Naive B cell (primary cell): Measurements from ENCODE around the gene METTL21A. TPM values are rescaled to one million over a fixed set of nuclear protein-coding genes. Genes with fewer than 3 reads are reported as not detected.
A peak's percentile ranks its signal among the peaks of the same experiment; 100 is the strongest.
"Not testable (repeated sequence)": the region's sequence is repeated elsewhere in the genome, so short reads cannot be mapped to it uniquely, and the experiment has no call there.

Experiments
- ATAC-seq, 2 donors: fragments of 150-1000 bp; cut with Tn5 transposase; 2 replicates each; pipeline ENCODE4 v1.10.0; 2021; ENCODE audit warnings: low read depth in 2 of 2, mild to moderate bottlenecking in 2 of 2, moderate library complexity in 2 of 2
- DNase-seq: peaks from one replicate; pipeline ENCODE4 v3.0.0; 2022
- H3K27ac Mint-ChIP-seq, 6 donors: one replicate each; pipeline ENCODE4 v1.8.0; 2020 to 2022; ENCODE audit warnings: mild to moderate bottlenecking in 6 of 6, mixed read lengths in 6 of 6, moderate library complexity in 5 of 6, inconsistent platforms in 2 of 6
- H3K27me3 Mint-ChIP-seq, 3 donors: one replicate each; pipeline ENCODE4 v1.8.0; 2021 to 2022; ENCODE audit warnings: mixed read lengths in 3 of 3, mild to moderate bottlenecking in 1 of 3
- H3K36me3 Mint-ChIP-seq, 2 donors: one replicate each; pipeline ENCODE4 v1.8.0; 2020 to 2022; ENCODE audit warnings: mixed read lengths in 2 of 2, inconsistent platforms in 1 of 2, mild to moderate bottlenecking in 1 of 2
- H3K4me1 Mint-ChIP-seq, 3 donors: one replicate each; pipeline ENCODE4 v1.8.0; 2020 to 2022; ENCODE audit warnings: mixed read lengths in 3 of 3, inconsistent platforms in 1 of 3, mild to moderate bottlenecking in 1 of 3, moderate library complexity in 1 of 3
- H3K4me3 Mint-ChIP-seq, 8 donors: one replicate each; pipeline ENCODE4 v1.8.0; 2020 to 2022; ENCODE audit warnings: mild to moderate bottlenecking in 8 of 8, mixed read lengths in 8 of 8, moderate library complexity in 8 of 8, inconsistent platforms in 2 of 8
- H3K9me3 Mint-ChIP-seq, 7 donors: one replicate each; pipeline ENCODE4 v1.8.0; 2020 to 2022; ENCODE audit warnings: mixed read lengths in 7 of 7, mild to moderate bottlenecking in 5 of 7, inconsistent platforms in 2 of 7, moderate library complexity in 1 of 7
- polyA plus RNA-seq, 6 donors: library from polyadenylated mRNA; unstranded; fragments of 300-500 nt; fragmentation: Illumina TruSeq; gene quantifications; one replicate each; pipeline ENCODE4 v1.2.3, GENCODE V29; 2021; ENCODE audit warnings: low read depth in 6 of 6

Gene METTL21A
- polyA plus RNA-seq, 6 donors from 2014 or later = 61.5 to 97.9 (median 85.7) TPM

- DNase-seq (no peak), ATAC-seq (no peak)
- Mint-ChIP-seq H3K9me3 (peaks cover 0 to 18% (median 13%) of the 10 kb centered on the region in 7 donors), H3K36me3 (peaks cover 0 to 12% of the 10 kb centered on the region in 2 donors), H3K4me3 (no peak overlapping the region), H3K4me1 (peaks cover 5 to 15% (median 7%) of the 10 kb centered on the region in 3 donors), H3K27ac (no peak overlapping the region), H3K27me3 (no peaks in the 10 kb centered on the region)
These were observed 15.0 kb upstream of the METTL21A start for GRCh38 chr2:207640160-207640559.

- H3K9me3 Mint-ChIP-seq = peaks cover 0 to 18% (median 13%) of the 10 kb centered on the region in 7 donors
- peaks cover 5 to 15% (median 7%) of the 10 kb centered on the region in 3 donors for H3K4me1 Mint-ChIP-seq
- peaks cover 0 to 12% of the 10 kb centered on the region in 2 donors for H3K36me3 Mint-ChIP-seq
- not testable (repeated sequence) for H3K4me3 Mint-ChIP-seq, DNase-seq, H3K27me3 Mint-ChIP-seq, ATAC-seq
- peak overlapping the region in 1 of 6 donors; percentile 20 for H3K27ac Mint-ChIP-seq
These were observed 14.1 kb upstream of the METTL21A start for GRCh38 chr2:207639288-207639687.

GRCh38 chr2:207635468-207636200 is 10.4 kb upstream of the METTL21A start:
- DNase-seq (no peak), ATAC-seq (peak; percentile 43 to 47)
- H3K27ac Mint-ChIP-seq = peak overlapping the region; percentile 1 to 82 (median 22)
- H3K9me3 Mint-ChIP-seq = peaks cover 0 to 9% (median 7%) of the 10 kb centered on the region in 7 donors
- H3K4me3 Mint-ChIP-seq = peak overlapping the region in 1 of 8 donors; percentile 26
- H3K4me1 Mint-ChIP-seq = peaks cover 5 to 22% (median 13%) of the 10 kb centered on the region in 3 donors
- peaks cover 0 to 5% of the 10 kb centered on the region in 2 donors for H3K36me3 Mint-ChIP-seq
- no peaks in the 10 kb centered on the region for H3K27me3 Mint-ChIP-seq

- Mint-ChIP-seq H3K27me3 (no peaks in the 10 kb centered on the region), H3K36me3 (no peaks in the 10 kb centered on the region), H3K4me1 (peaks cover 8 to 22% (median 21%) of the 10 kb centered on the region in 3 donors), H3K9me3 (peaks cover 0 to 2% (median 0%) of the 10 kb centered on the region in 7 donors), H3K27ac (no peak overlapping the region), H3K4me3 (no peak overlapping the region)
- DNase-seq = no peak
- ATAC-seq = no peak
These were observed 8.5 kb upstream of the METTL21A start for GRCh38 chr2:207633686-207634085.

- H3K36me3 Mint-ChIP-seq = no peaks in the 10 kb centered on the region
- H3K27ac Mint-ChIP-seq = peak overlapping the region in 2 of 6 donors; percentile 53 to 74
- H3K27me3 Mint-ChIP-seq = no peaks in the 10 kb centered on the region
- H3K4me3 Mint-ChIP-seq = no peak overlapping the region
- ATAC-seq = peak in 1 of 2 donors; percentile 15
- peaks cover 0 to 2% (median 0%) of the 10 kb centered on the region in 7 donors for H3K9me3 Mint-ChIP-seq
- DNase-seq = no peak
- peaks cover 8 to 22% (median 22%) of the 10 kb centered on the region in 3 donors for H3K4me1 Mint-ChIP-seq
These were observed 7.6 kb upstream of the METTL21A start for GRCh38 chr2:207632575-207633493.

GRCh38 chr2:207630491-207630890 is 5.3 kb upstream of the METTL21A start:
- peak overlapping the region; percentile 38 to 80 (median 64) for H3K27ac Mint-ChIP-seq
- no peaks in the 10 kb centered on the region for H3K36me3 Mint-ChIP-seq
- peaks cover 12 to 25% (median 25%) of the 10 kb centered on the region in 3 donors for H3K4me1 Mint-ChIP-seq
- ATAC-seq = no peak
- no peak overlapping the region for H3K4me3 Mint-ChIP-seq
- DNase-seq = no peak
- H3K27me3 Mint-ChIP-seq = no peaks in the 10 kb centered on the region
- no peaks in the 10 kb centered on the region for H3K9me3 Mint-ChIP-seq

- H3K27ac Mint-ChIP-seq = peak overlapping the region in 4 of 6 donors; percentile 8 to 97 (median 76)
- H3K27me3 Mint-ChIP-seq = no peaks in the 10 kb centered on the region
- no peaks in the 10 kb centered on the region for H3K9me3 Mint-ChIP-seq
- H3K4me3 Mint-ChIP-seq = peak overlapping the region in 1 of 8 donors; percentile 25
- H3K36me3 Mint-ChIP-seq = no peaks in the 10 kb centered on the region
- ATAC-seq = no peak
- DNase-seq = no peak
- peaks cover 12 to 27% (median 23%) of the 10 kb centered on the region in 3 donors for H3K4me1 Mint-ChIP-seq
These were observed 4.4 kb upstream of the METTL21A start for GRCh38 chr2:207629553-207629952.

- Mint-ChIP-seq H3K27me3 (no peaks in the 10 kb centered on the region), H3K4me3 (peak overlapping the region; percentile 91 to 96 (median 93)), H3K36me3 (peaks cover 0 to 4% of the 10 kb centered on the region in 2 donors), H3K9me3 (no peaks in the 10 kb centered on the region), H3K27ac (peak overlapping the region; percentile 76 to 99 (median 98)), H3K4me1 (peaks cover 37 to 65% (median 49%) of the 10 kb centered on the region in 3 donors)
- ATAC-seq (peak; percentile 30 to 31), DNase-seq (peak; percentile 68)
These were observed 795 bp downstream of the METTL21A start for GRCh38 chr2:207624185-207625013.

GRCh38 chr2:207621501-207622039 is 3.6 kb downstream of the METTL21A start:
- no peaks in the 10 kb centered on the region for H3K9me3 Mint-ChIP-seq
- H3K4me3 Mint-ChIP-seq = peak overlapping the region; percentile 0 to 75 (median 52)
- H3K27ac Mint-ChIP-seq = peak overlapping the region; percentile 19 to 88 (median 55)
- H3K36me3 Mint-ChIP-seq = peaks cover 13 to 17% of the 10 kb centered on the region in 2 donors
- H3K27me3 Mint-ChIP-seq = no peaks in the 10 kb centered on the region
- H3K4me1 Mint-ChIP-seq = peaks cover 50 to 81% (median 61%) of the 10 kb centered on the region in 3 donors
- DNase-seq (no peak), ATAC-seq (no peak)

GRCh38 chr2:207619764-207620203 is 5.4 kb downstream of the METTL21A start:
- peak; percentile 72 to 73 for ATAC-seq
- peak overlapping the region; percentile 31 to 78 (median 57) for H3K4me3 Mint-ChIP-seq
- peaks cover 50 to 75% (median 61%) of the 10 kb centered on the region in 3 donors for H3K4me1 Mint-ChIP-seq
- no peaks in the 10 kb centered on the region for H3K27me3 Mint-ChIP-seq
- peak overlapping the region; percentile 66 to 94 (median 88) for H3K27ac Mint-ChIP-seq
- H3K36me3 Mint-ChIP-seq = peaks cover 13 to 20% of the 10 kb centered on the region in 2 donors
- DNase-seq = peak; percentile 64
- no peaks in the 10 kb centered on the region for H3K9me3 Mint-ChIP-seq

- H3K4me3 Mint-ChIP-seq = peak overlapping the region in 1 of 8 donors; percentile 64
- ATAC-seq (no peak), DNase-seq (no peak)
- peak overlapping the region in 4 of 6 donors; percentile 71 to 82 (median 80) for H3K27ac Mint-ChIP-seq
- H3K36me3 Mint-ChIP-seq = peaks cover 13 to 29% of the 10 kb centered on the region in 2 donors
- no peaks in the 10 kb centered on the region for H3K27me3 Mint-ChIP-seq
- no peaks in the 10 kb centered on the region for H3K9me3 Mint-ChIP-seq
- H3K4me1 Mint-ChIP-seq = peaks cover 37 to 50% (median 47%) of the 10 kb centered on the region in 3 donors
These were observed 8.1 kb downstream of the METTL21A start for GRCh38 chr2:207617011-207617671.

GRCh38 chr2:207616185-207616584 is 9.0 kb downstream of the METTL21A start:
- no peaks in the 10 kb centered on the region for H3K9me3 Mint-ChIP-seq

More at GRCh38 chr2:207616185-207616584, 9.0 kb downstream of the METTL21A start:
- ATAC-seq = no peak
- DNase-seq = no peak
- H3K4me1 Mint-ChIP-seq = peaks cover 30 to 42% (median 40%) of the 10 kb centered on the region in 3 donors
- H3K27me3 Mint-ChIP-seq = no peaks in the 10 kb centered on the region
- H3K4me3 Mint-ChIP-seq = no peak overlapping the region
- H3K27ac Mint-ChIP-seq = peak overlapping the region in 2 of 6 donors; percentile 11 to 80
- peaks cover 13 to 29% of the 10 kb centered on the region in 2 donors for H3K36me3 Mint-ChIP-seq
